ENCODE measurements around the gene SOHLH1.

GRCh38 chr9:135681161-135681560, 18.1 kb downstream of the SOHLH1 start:
- no peak for TF ChIP-seq GABPA (IDR thresholded peaks at IDR 0.05; ENCODE audit: low read depth)
- no peak for TF ChIP-seq CTCF (IDR thresholded peaks at IDR 0.05; ENCODE audit: insufficient read depth, low read length)
- TF ChIP-seq POLR2AphosphoS5 (IDR thresholded peaks at IDR 0.05; ENCODE audit: low read depth) = no peak
- TF ChIP-seq REST (IDR thresholded peaks at IDR 0.05; ENCODE audit: insufficient replicate concordance, low read depth) = no peak
- TF ChIP-seq SPI1 (IDR thresholded peaks at IDR 0.05; ENCODE audit: borderline replicate concordance, low read depth) = no peak
